WTC11 (cell line): Measurements from ENCODE around the gene PMS1. TPM values are rescaled to one million over a fixed set of nuclear protein-coding genes. Genes with fewer than 3 reads are reported as not detected.
A peak's percentile ranks its signal among the peaks of the same experiment; 100 is the strongest.
"Not testable (repeated sequence)": the region's sequence is repeated elsewhere in the genome, so short reads cannot be mapped to it uniquely, and the experiment has no call there.

ENCODE experiments used
- ATAC-seq: fragments of 200-7000 bp; cut with Tn5 transposase; 2 replicates; pipeline ENCODE4 v1.10.0; 2021; ENCODE audit warnings: mild to moderate bottlenecking, moderate library complexity
- CTCF ChIA-PET: fragments of 300-600 bp; sonication (Branson Sonifier 250); formaldehyde crosslinking; loops from one replicate; lab custom pipeline; 2021; ENCODE audit warnings: antibody characterized with exemption; lab: Charles Lee
- POLR2A ChIA-PET: fragments of 350-600 bp; sonication (Branson Sonifier 250); formaldehyde crosslinking; loops from one replicate; lab custom pipeline; 2021; ENCODE audit warnings: antibody characterized with exemption; lab: Charles Lee
- DNase-seq: peaks from one replicate; pipeline ENCODE4 v3.0.0; 2021; ENCODE audit warnings: low spot score
- H3K27ac Mint-ChIP-seq: 2 replicates; pipeline ENCODE4 v1.8.0; 2021; ENCODE audit warnings: mixed read lengths
- H3K27me3 Mint-ChIP-seq: 2 replicates; pipeline ENCODE4 v1.8.0; 2021; ENCODE audit warnings: low read depth, mild to moderate bottlenecking, moderate library complexity, mixed read lengths
- H3K36me3 Mint-ChIP-seq: 2 replicates; pipeline ENCODE4 v1.8.0; 2021; ENCODE audit warnings: mixed read lengths
- H3K4me1 Mint-ChIP-seq: 2 replicates; pipeline ENCODE4 v1.8.0; 2022; ENCODE audit warnings: mixed read lengths
- H3K4me3 Mint-ChIP-seq: 2 replicates; pipeline ENCODE4 v1.8.0; 2021; ENCODE audit warnings: mild to moderate bottlenecking, moderate library complexity, mixed read lengths
- H3K9me3 Mint-ChIP-seq: 2 replicates; pipeline ENCODE4 v1.8.0; 2021; ENCODE audit warnings: mixed read lengths
- CREM ChIP-seq: sonication (generic); formaldehyde crosslinking; IDR thresholded peaks from 2 replicates; pipeline ENCODE4 v1.8.1; 2022; ENCODE audit warnings: mild to moderate bottlenecking, missing genetic modification reagents, moderate library complexity
- ESRRA ChIP-seq: sonication (generic); formaldehyde crosslinking; IDR thresholded peaks from 2 replicates; pipeline ENCODE4 v1.8.1; 2022; ENCODE audit warnings: mild to moderate bottlenecking, missing genetic modification reagents, borderline replicate concordance
- FOXP1 ChIP-seq: sonication (generic); formaldehyde crosslinking; IDR thresholded peaks from 2 replicates; pipeline ENCODE4 v1.8.0; 2022; ENCODE audit warnings: missing genetic modification reagents, mild to moderate bottlenecking, moderate library complexity, borderline replicate concordance
- HMGA2 ChIP-seq: fragments of 250-450 bp; sonication (Bioruptor Pico); IDR thresholded peaks from 2 replicates; pipeline ENCODE4 v1.4.0; 2021; ENCODE audit warnings: mild to moderate bottlenecking, moderate library complexity
- NFATC4 ChIP-seq: fragments of 250-450 bp; sonication (Bioruptor Pico); IDR thresholded peaks from 2 replicates; pipeline ENCODE4 v1.9.0; 2021; ENCODE audit warnings: mild to moderate bottlenecking
- NFE2L1 ChIP-seq: sonication (generic); formaldehyde crosslinking; IDR thresholded peaks from 2 replicates; pipeline ENCODE4 v1.8.1; 2023; ENCODE audit warnings: missing genetic modification reagents
- SMAD4 ChIP-seq: sonication (generic); formaldehyde crosslinking; IDR thresholded peaks from 2 replicates; pipeline ENCODE4 v1.8.0; 2022; ENCODE audit warnings: mild to moderate bottlenecking, missing genetic modification reagents
- ZNF232 ChIP-seq: sonication (generic); formaldehyde crosslinking; IDR thresholded peaks from 2 replicates; pipeline ENCODE4 v1.8.0; 2022; ENCODE audit warnings: mild to moderate bottlenecking, missing genetic modification reagents
- total RNA-seq: library from RNA; stranded (reverse); gene quantifications from 3 replicates; pipeline ENCODE4 v1.2.3, GENCODE V29; 2021
- TF ChIP-seq, protein P1 (sequence below): sonication (generic); formaldehyde crosslinking; IDR thresholded peaks from 2 replicates; pipeline ENCODE4 v1.8.0; 2022; ENCODE audit warnings: mild to moderate bottlenecking, missing genetic modification reagents
- TF ChIP-seq, protein P2 (sequence below): fragments of 200-600 bp; IDR thresholded peaks from 2 replicates; pipeline ENCODE4 v1.8.0; 2022; ENCODE audit warnings: antibody characterized with exemption
- TF ChIP-seq, protein P3 (sequence below): fragments of 250-450 bp; sonication (Bioruptor Pico); IDR thresholded peaks from 2 replicates; pipeline ENCODE4 v1.9.0; 2021; ENCODE audit warnings: mild to moderate bottlenecking, borderline replicate concordance
- TF ChIP-seq, protein P4 (sequence below): fragments of 250-450 bp; sonication (Bioruptor Pico); IDR thresholded peaks from 2 replicates; pipeline ENCODE4 v1.9.0; 2021; ENCODE audit warnings: mild to moderate bottlenecking
- TF ChIP-seq, protein P5 (sequence below): sonication (generic); formaldehyde crosslinking; IDR thresholded peaks from 2 replicates; pipeline ENCODE4 v1.8.1; 2022; ENCODE audit warnings: low read depth, mild to moderate bottlenecking, moderate library complexity, missing genetic modification reagents, borderline replicate concordance

Gene PMS1
- total RNA-seq, 1 experiment from 2014 or later: 49.8 TPM

DNA sequence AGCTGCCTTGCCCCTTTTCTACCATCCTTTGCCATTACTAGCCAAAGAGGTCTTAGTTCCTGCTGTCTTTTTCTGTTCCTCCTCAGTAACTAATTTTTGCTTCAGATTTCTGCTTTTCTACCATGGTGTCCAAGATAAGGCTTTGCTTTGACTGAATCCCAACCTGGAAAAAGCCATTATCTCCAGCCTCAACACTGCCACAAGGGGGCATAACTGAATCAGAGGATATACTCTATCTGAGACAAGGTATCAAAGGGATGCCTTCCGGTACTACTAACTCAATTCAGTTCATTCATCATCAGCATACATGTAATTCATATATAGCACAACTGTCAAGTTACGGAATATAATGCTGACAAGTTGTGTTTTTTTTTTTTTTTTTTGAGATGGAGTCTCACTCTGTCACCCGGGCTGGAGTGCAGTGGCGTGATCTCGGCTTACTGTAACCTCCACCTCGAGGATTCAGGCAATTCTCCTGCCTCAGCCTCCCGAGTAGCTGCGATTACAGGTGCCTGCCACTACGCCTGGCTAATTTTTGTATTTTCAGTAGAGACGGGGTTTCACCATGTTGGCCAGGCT lies 33.1 kb upstream of the PMS1 start:
- Mint-ChIP-seq H3K4me1 (no peaks in the 10 kb centered on the region), H3K4me3 (no peak overlapping the region), H3K36me3 (peaks cover 17% of the 10 kb centered on the region), H3K27ac (no peak overlapping the region), H3K9me3 (no peaks in the 10 kb centered on the region), H3K27me3 (no peaks in the 10 kb centered on the region)
- ChIA-PET POLR2A (no interaction called here), CTCF (interaction anchor here (0.6 to 2.3 kb wide), 8 partner anchors 10 to 209 kb away, joined by 3 to 15 read pairs (median 3); partner anchors contain the start of genes ORMDL1, OSGEPL1 and PMS1)
- DNase-seq (peak; percentile 53), ATAC-seq (peak; percentile 88)
- no peak for TF ChIP-seq ESRRA (CRISPR knock-in tag)
- TF ChIP-seq, protein P1, sequence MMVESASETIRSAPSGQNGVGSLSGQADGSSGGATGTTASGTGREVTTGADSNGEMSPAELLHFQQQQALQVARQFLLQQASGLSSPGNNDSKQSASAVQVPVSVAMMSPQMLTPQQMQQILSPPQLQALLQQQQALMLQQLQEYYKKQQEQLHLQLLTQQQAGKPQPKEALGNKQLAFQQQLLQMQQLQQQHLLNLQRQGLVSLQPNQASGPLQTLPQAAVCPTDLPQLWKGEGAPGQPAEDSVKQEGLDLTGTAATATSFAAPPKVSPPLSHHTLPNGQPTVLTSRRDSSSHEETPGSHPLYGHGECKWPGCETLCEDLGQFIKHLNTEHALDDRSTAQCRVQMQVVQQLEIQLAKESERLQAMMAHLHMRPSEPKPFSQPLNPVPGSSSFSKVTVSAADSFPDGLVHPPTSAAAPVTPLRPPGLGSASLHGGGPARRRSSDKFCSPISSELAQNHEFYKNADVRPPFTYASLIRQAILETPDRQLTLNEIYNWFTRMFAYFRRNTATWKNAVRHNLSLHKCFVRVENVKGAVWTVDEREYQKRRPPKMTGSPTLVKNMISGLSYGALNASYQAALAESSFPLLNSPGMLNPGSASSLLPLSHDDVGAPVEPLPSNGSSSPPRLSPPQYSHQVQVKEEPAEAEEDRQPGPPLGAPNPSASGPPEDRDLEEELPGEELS (CRISPR knock-in tag): no peak
- no peak for TF ChIP-seq NFATC4 (CRISPR knock-in tag)
- TF ChIP-seq, protein P2, sequence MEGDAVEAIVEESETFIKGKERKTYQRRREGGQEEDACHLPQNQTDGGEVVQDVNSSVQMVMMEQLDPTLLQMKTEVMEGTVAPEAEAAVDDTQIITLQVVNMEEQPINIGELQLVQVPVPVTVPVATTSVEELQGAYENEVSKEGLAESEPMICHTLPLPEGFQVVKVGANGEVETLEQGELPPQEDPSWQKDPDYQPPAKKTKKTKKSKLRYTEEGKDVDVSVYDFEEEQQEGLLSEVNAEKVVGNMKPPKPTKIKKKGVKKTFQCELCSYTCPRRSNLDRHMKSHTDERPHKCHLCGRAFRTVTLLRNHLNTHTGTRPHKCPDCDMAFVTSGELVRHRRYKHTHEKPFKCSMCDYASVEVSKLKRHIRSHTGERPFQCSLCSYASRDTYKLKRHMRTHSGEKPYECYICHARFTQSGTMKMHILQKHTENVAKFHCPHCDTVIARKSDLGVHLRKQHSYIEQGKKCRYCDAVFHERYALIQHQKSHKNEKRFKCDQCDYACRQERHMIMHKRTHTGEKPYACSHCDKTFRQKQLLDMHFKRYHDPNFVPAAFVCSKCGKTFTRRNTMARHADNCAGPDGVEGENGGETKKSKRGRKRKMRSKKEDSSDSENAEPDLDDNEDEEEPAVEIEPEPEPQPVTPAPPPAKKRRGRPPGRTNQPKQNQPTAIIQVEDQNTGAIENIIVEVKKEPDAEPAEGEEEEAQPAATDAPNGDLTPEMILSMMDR: peak; percentile 67
- no peak for TF ChIP-seq HMGA2 (CRISPR knock-in tag)
- no peak for TF ChIP-seq CREM (CRISPR knock-in tag)

DNA sequence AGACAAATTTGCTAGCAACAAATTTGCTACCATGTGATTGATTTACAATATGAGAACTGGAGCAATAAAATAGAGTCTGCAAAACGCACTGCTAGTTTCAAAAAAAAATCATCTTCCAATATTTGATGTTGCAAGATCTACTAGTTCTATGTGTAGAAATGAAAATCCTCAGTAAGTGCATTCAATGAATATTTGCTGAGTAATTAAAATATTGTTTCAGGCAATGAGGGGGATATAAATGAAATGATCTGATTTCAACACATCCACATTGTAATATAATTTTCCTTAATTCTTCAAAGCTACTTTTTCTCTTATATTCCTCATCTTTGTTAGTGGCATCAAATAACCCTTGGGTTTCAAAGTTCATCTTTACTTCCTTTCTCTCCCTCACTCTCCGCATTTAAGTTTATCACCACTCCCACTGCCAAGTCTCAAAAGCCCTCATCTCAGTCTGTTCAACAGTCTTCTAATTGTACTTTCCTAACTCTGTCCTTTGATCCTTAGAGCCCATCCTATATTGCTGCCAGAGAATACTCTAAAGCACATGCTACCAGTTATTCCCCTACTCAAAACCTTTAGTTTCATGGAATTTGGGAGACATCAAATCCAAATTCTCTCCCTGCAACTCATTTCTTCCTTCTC lies 27.8 kb upstream of the PMS1 start:
- no peak overlapping the region for H3K4me3 Mint-ChIP-seq
- CTCF ChIA-PET: no interaction called here
- no peaks in the 10 kb centered on the region for H3K4me1 Mint-ChIP-seq
- TF ChIP-seq FOXP1: no peak
- TF ChIP-seq ZNF232 (CRISPR knock-in tag): no peak
- no peak for TF ChIP-seq NFE2L1 (CRISPR knock-in tag)
- TF ChIP-seq SMAD4 (CRISPR knock-in tag): no peak
- DNase-seq (no peak), ATAC-seq (no peak)
- no peak overlapping the region for H3K27ac Mint-ChIP-seq
- POLR2A ChIA-PET: no interaction called here
- H3K36me3 Mint-ChIP-seq: peaks cover 13% of the 10 kb centered on the region
- H3K9me3 Mint-ChIP-seq: no peaks in the 10 kb centered on the region
- no peaks in the 10 kb centered on the region for H3K27me3 Mint-ChIP-seq

DNA sequence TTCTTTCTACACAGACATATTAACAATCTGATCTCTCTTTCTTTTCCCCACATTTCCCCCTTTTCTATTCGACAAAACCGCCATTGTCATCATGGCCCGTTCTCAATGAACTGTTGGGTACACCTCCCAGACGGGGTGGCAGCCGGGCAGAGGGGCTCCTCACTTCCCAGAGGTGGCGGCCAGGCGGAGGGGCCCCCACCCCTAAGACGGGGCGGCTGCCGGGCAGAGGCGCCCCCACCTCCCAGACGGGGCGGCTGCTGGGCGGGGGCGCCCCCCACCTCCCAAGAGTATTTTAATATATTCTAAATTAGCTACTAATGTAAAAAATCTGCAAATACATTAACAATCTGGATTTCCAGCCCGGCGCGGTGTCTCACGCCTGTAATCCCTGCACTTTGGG lies 24.1 kb upstream of the PMS1 start:
- H3K4me1 Mint-ChIP-seq, H3K27ac Mint-ChIP-seq, H3K4me3 Mint-ChIP-seq, H3K9me3 Mint-ChIP-seq, H3K36me3 Mint-ChIP-seq, H3K27me3 Mint-ChIP-seq, ATAC-seq, DNase-seq, CTCF ChIA-PET, POLR2A ChIA-PET: not testable (repeated sequence)

DNA sequence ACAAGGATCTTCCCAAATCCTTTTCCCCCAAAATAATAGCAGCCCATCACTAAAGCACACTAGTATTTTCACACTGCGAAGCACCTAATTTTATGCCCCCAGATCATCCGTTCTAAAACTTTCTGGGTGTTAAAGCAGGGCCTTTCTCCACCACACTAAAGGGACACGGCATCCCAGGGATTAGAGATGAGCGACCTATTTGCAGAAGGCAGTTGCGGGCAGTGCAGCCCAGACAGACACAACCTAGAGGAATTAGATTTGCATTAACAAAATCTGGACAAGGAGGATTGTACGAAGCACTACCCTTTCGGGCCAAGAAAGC lies 22.1 kb upstream of the PMS1 start:
- Mint-ChIP-seq H3K9me3 (no peaks in the 10 kb centered on the region), H3K27ac (peak overlapping the region; percentile 96), H3K4me3 (peak overlapping the region; percentile 89), H3K36me3 (peaks cover 11% of the 10 kb centered on the region), H3K4me1 (peaks cover 3% of the 10 kb centered on the region; the same call in 1 of the 2 replicates), H3K27me3 (no peaks in the 10 kb centered on the region)
- DNase-seq: no peak
- ChIA-PET POLR2A (interaction anchor here (1.1 to 1.3 kb wide), 5 partner anchors 10 to 557 kb away, joined by 3 to 15 read pairs (median 4); partner anchors contain the start of genes ANKAR, HIBCH, ORMDL1 and PMS1), CTCF (interaction anchor here (0.8 to 2.4 kb wide), 21 partner anchors 9 to 558 kb away, joined by 3 to 15 read pairs (median 4); partner anchors contain the start of genes ANKAR, ASNSD1, HIBCH and ORMDL1)
- no peak for ATAC-seq
- TF ChIP-seq, protein P3, sequence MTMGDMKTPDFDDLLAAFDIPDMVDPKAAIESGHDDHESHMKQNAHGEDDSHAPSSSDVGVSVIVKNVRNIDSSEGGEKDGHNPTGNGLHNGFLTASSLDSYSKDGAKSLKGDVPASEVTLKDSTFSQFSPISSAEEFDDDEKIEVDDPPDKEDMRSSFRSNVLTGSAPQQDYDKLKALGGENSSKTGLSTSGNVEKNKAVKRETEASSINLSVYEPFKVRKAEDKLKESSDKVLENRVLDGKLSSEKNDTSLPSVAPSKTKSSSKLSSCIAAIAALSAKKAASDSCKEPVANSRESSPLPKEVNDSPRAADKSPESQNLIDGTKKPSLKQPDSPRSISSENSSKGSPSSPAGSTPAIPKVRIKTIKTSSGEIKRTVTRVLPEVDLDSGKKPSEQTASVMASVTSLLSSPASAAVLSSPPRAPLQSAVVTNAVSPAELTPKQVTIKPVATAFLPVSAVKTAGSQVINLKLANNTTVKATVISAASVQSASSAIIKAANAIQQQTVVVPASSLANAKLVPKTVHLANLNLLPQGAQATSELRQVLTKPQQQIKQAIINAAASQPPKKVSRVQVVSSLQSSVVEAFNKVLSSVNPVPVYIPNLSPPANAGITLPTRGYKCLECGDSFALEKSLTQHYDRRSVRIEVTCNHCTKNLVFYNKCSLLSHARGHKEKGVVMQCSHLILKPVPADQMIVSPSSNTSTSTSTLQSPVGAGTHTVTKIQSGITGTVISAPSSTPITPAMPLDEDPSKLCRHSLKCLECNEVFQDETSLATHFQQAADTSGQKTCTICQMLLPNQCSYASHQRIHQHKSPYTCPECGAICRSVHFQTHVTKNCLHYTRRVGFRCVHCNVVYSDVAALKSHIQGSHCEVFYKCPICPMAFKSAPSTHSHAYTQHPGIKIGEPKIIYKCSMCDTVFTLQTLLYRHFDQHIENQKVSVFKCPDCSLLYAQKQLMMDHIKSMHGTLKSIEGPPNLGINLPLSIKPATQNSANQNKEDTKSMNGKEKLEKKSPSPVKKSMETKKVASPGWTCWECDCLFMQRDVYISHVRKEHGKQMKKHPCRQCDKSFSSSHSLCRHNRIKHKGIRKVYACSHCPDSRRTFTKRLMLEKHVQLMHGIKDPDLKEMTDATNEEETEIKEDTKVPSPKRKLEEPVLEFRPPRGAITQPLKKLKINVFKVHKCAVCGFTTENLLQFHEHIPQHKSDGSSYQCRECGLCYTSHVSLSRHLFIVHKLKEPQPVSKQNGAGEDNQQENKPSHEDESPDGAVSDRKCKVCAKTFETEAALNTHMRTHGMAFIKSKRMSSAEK: no peak
- TF ChIP-seq, protein P4, sequence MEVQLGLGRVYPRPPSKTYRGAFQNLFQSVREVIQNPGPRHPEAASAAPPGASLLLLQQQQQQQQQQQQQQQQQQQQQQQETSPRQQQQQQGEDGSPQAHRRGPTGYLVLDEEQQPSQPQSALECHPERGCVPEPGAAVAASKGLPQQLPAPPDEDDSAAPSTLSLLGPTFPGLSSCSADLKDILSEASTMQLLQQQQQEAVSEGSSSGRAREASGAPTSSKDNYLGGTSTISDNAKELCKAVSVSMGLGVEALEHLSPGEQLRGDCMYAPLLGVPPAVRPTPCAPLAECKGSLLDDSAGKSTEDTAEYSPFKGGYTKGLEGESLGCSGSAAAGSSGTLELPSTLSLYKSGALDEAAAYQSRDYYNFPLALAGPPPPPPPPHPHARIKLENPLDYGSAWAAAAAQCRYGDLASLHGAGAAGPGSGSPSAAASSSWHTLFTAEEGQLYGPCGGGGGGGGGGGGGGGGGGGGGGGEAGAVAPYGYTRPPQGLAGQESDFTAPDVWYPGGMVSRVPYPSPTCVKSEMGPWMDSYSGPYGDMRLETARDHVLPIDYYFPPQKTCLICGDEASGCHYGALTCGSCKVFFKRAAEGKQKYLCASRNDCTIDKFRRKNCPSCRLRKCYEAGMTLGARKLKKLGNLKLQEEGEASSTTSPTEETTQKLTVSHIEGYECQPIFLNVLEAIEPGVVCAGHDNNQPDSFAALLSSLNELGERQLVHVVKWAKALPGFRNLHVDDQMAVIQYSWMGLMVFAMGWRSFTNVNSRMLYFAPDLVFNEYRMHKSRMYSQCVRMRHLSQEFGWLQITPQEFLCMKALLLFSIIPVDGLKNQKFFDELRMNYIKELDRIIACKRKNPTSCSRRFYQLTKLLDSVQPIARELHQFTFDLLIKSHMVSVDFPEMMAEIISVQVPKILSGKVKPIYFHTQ (CRISPR knock-in tag): no peak
- TF ChIP-seq NFE2L1 (CRISPR knock-in tag): no peak
- TF ChIP-seq, protein P5, sequence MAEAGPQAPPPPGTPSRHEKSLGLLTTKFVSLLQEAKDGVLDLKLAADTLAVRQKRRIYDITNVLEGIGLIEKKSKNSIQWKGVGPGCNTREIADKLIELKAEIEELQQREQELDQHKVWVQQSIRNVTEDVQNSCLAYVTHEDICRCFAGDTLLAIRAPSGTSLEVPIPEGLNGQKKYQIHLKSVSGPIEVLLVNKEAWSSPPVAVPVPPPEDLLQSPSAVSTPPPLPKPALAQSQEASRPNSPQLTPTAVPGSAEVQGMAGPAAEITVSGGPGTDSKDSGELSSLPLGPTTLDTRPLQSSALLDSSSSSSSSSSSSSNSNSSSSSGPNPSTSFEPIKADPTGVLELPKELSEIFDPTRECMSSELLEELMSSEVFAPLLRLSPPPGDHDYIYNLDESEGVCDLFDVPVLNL (CRISPR knock-in tag): no peak
